Measurements from ENCODE around the gene PARD6B. TPM values are rescaled to one million over a fixed set of nuclear protein-coding genes. Genes with fewer than 3 reads are reported as not detected.
"Not testable (repeated sequence)": the region's sequence is repeated elsewhere in the genome, so short reads cannot be mapped to it uniquely, and the experiment has no call there.

PARD6B gene
- total RNA-seq, 1 donor from 2014 or later = 4.7 TPM

GRCh38 chr20:50799890-50800550 is 68.6 kb downstream of the PARD6B start:
- DNase-seq (ENCODE audit: low spot score) = no peak
- H3K27me3 Mint-ChIP-seq (ENCODE audit: low read depth) = no peaks in the 10 kb centered on the region
- H3K4me3 Mint-ChIP-seq (ENCODE audit: low read depth) = no peak overlapping the region
- no peaks in the 10 kb centered on the region for H3K36me3 Mint-ChIP-seq (ENCODE audit: low read depth)
- no peaks in the 10 kb centered on the region for H3K9me3 Mint-ChIP-seq
- intact Hi-C loops (cut with micrococcal nuclease) = no loop called here
- peaks cover 9% of the 10 kb centered on the region for H3K4me1 Mint-ChIP-seq (ENCODE audit: low read depth)
- H3K27ac Mint-ChIP-seq = no peak overlapping the region

GRCh38 chr20:50800986-50801746 is 69.8 kb downstream of the PARD6B start:
- H3K27ac Mint-ChIP-seq; H3K36me3 Mint-ChIP-seq (ENCODE audit: low read depth); intact Hi-C loops (cut with micrococcal nuclease); H3K4me3 Mint-ChIP-seq (ENCODE audit: low read depth); DNase-seq (ENCODE audit: low spot score); H3K9me3 Mint-ChIP-seq; H3K27me3 Mint-ChIP-seq (ENCODE audit: low read depth): not testable (repeated sequence)
- peaks cover 14% of the 10 kb centered on the region for H3K4me1 Mint-ChIP-seq (ENCODE audit: low read depth)

- H3K4me3 Mint-ChIP-seq (ENCODE audit: low read depth) = no peak overlapping the region
- H3K27me3 Mint-ChIP-seq (ENCODE audit: low read depth) = no peaks in the 10 kb centered on the region
- intact Hi-C loops (cut with micrococcal nuclease) = no loop called here
- H3K9me3 Mint-ChIP-seq = no peaks in the 10 kb centered on the region
- H3K27ac Mint-ChIP-seq = no peak overlapping the region
- DNase-seq (ENCODE audit: low spot score) = no peak
- H3K4me1 Mint-ChIP-seq (ENCODE audit: low read depth) = peaks cover 16% of the 10 kb centered on the region
- H3K36me3 Mint-ChIP-seq (ENCODE audit: low read depth) = no peaks in the 10 kb centered on the region
These were observed 70.4 kb downstream of the PARD6B start for GRCh38 chr20:50801747-50802125.

GRCh38 chr20:50802289-50802688 is 70.9 kb downstream of the PARD6B start:
- Mint-ChIP-seq H3K27me3 (ENCODE audit: low read depth) (no peaks in the 10 kb centered on the region), H3K36me3 (ENCODE audit: low read depth) (no peaks in the 10 kb centered on the region), H3K4me3 (ENCODE audit: low read depth) (no peak overlapping the region), H3K27ac (no peak overlapping the region), H3K4me1 (ENCODE audit: low read depth) (peaks cover 14% of the 10 kb centered on the region), H3K9me3 (no peaks in the 10 kb centered on the region)
- intact Hi-C loops (cut with micrococcal nuclease) = no loop called here
- DNase-seq (ENCODE audit: low spot score) = no peak

GRCh38 chr20:50804437-50805348 is 73.3 kb downstream of the PARD6B start:
- Mint-ChIP-seq H3K9me3 (no peaks in the 10 kb centered on the region), H3K4me1 (ENCODE audit: low read depth) (peaks cover 18% of the 10 kb centered on the region), H3K36me3 (ENCODE audit: low read depth) (no peaks in the 10 kb centered on the region), H3K27me3 (ENCODE audit: low read depth) (no peaks in the 10 kb centered on the region), H3K27ac (peak overlapping the region; percentile 29), H3K4me3 (ENCODE audit: low read depth) (peak overlapping the region; percentile 10)
- no peak for DNase-seq (ENCODE audit: low spot score)
- intact Hi-C loops (cut with micrococcal nuclease) = no loop called here

- Mint-ChIP-seq H3K4me3 (ENCODE audit: low read depth) (no peak overlapping the region), H3K36me3 (ENCODE audit: low read depth) (no peaks in the 10 kb centered on the region), H3K9me3 (no peaks in the 10 kb centered on the region), H3K27ac (peak overlapping the region; percentile 29), H3K4me1 (ENCODE audit: low read depth) (peaks cover 18% of the 10 kb centered on the region), H3K27me3 (ENCODE audit: low read depth) (no peaks in the 10 kb centered on the region)
- intact Hi-C loops (cut with micrococcal nuclease) = no loop called here
- DNase-seq (ENCODE audit: low spot score) = no peak
These were observed 73.9 kb downstream of the PARD6B start for GRCh38 chr20:50805349-50805684.

GRCh38 chr20:50806126-50806768 is 74.9 kb downstream of the PARD6B start:
- Mint-ChIP-seq H3K27ac (no peak overlapping the region), H3K4me1 (ENCODE audit: low read depth) (peaks cover 18% of the 10 kb centered on the region), H3K36me3 (ENCODE audit: low read depth) (no peaks in the 10 kb centered on the region), H3K9me3 (no peaks in the 10 kb centered on the region), H3K27me3 (ENCODE audit: low read depth) (no peaks in the 10 kb centered on the region), H3K4me3 (ENCODE audit: low read depth) (no peak overlapping the region)
- intact Hi-C loops (cut with micrococcal nuclease) = no loop called here
- DNase-seq (ENCODE audit: low spot score) = no peak

Other genes with a start within 250 kb of the PARD6B start
- gene PTPN1, start 221.2 kb upstream of the PARD6B start, total RNA-seq = 93.2 and 94.6 TPM in 2 replicates
- gene RIPOR3, start 40.0 kb upstream of the PARD6B start, total RNA-seq = not detected in 2 replicates
- gene BCAS4, start 63.5 kb downstream of the PARD6B start, total RNA-seq = 7.4 and 8.7 TPM in 2 replicates
- gene ADNP, start 199.9 kb downstream of the PARD6B start, total RNA-seq = 64.6 and 64.7 TPM in 2 replicates
- 59.6 and 60.0 TPM in 2 replicates for gene DPM1, start 227.0 kb downstream of the PARD6B start, total RNA-seq
- gene MOCS3, start 227.2 kb downstream of the PARD6B start, total RNA-seq = 4.7 and 4.9 TPM in 2 replicates